ENCODE data around the gene STXBP6.

The STXBP6 gene

DNA sequence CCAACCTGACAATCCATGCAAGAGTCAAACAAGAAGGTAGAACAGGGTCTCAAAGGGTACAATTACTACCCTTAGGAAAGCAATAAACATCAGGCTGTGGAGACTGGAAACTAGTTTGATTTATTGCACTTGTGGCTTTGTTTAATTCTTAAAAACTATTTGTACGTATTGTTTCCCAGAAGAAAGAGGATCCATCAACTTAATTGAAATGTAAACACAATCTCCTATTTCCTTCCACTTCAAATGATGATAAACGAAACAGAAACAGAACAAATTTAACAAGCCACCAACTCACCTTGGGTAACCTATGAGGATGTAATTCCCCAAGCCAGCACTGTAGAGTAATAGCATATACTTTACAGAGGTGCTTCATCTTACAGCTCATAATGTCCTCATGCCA lies 8.0 kb downstream of the STXBP6 start (continued):
- no peak for TF ChIP-seq CREB5 (CRISPR knock-in tag; IDR thresholded peaks at IDR 0.05; ENCODE audit: low read depth)

DNA sequence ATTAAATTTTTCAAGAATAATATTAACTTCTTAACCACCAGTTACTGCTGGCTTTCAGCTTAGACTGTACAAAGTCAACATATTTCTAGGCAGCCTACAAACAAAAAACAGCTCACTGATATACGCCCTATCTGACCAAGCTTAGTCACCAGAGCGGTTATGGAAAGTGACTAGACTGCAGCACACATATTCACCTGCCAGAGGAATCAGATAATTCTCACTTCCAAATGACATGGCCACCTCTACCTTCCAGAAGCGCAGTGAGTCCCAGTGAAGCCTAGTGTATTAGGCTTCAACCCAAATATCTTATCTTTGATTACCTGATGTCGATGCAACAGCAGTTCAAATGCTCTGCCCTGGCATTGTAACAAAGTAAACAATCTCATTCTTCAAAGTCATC lies 8.5 kb downstream of the STXBP6 start:
- no peak for ATAC-seq
- TF ChIP-seq RARB (CRISPR knock-in tag; IDR thresholded peaks at IDR 0.05) (no peak), TSHZ2 (CRISPR knock-in tag; IDR thresholded peaks at IDR 0.05) (no peak), CREB5 (CRISPR knock-in tag; IDR thresholded peaks at IDR 0.05; ENCODE audit: low read depth) (no peak), ZFP30 (CRISPR knock-in tag; IDR thresholded peaks at IDR 0.05) (no peak), OSR1 (CRISPR knock-in tag; IDR thresholded peaks at IDR 0.05) (no peak), ZNF8 (CRISPR knock-in tag; IDR thresholded peaks at IDR 0.05) (no peak), CSDC2 (CRISPR knock-in tag; IDR thresholded peaks at IDR 0.05) (no peak), POU6F1 (CRISPR knock-in tag; IDR thresholded peaks at IDR 0.05; ENCODE audit: borderline replicate concordance, low read depth) (no peak), TCF4 (CRISPR knock-in tag; IDR thresholded peaks at IDR 0.05; ENCODE audit: borderline replicate concordance) (no peak), CSRNP3 (CRISPR knock-in tag; IDR thresholded peaks at IDR 0.05) (no peak), TOX (CRISPR knock-in tag; IDR thresholded peaks at IDR 0.05; ENCODE audit: borderline replicate concordance) (no peak), ZNF565 (CRISPR knock-in tag; conservative IDR thresholded peaks at IDR 0.05; ENCODE audit: low read depth) (no peak)

- TF ChIP-seq ZNF70 (CRISPR knock-in tag; IDR thresholded peaks at IDR 0.05) (no peak), POU6F1 (CRISPR knock-in tag; IDR thresholded peaks at IDR 0.05; ENCODE audit: borderline replicate concordance, low read depth) (no peak), ZFP30 (CRISPR knock-in tag; IDR thresholded peaks at IDR 0.05) (no peak), ZNF565 (CRISPR knock-in tag; conservative IDR thresholded peaks at IDR 0.05; ENCODE audit: low read depth) (no peak), ZNF8 (CRISPR knock-in tag; IDR thresholded peaks at IDR 0.05) (no peak), SNAI2 (CRISPR knock-in tag; IDR thresholded peaks at IDR 0.05) (no peak), TOX (CRISPR knock-in tag; IDR thresholded peaks at IDR 0.05; ENCODE audit: borderline replicate concordance) (no peak), ZC3H10 (CRISPR knock-in tag; IDR thresholded peaks at IDR 0.05) (no peak), ZFP3 (CRISPR knock-in tag; IDR thresholded peaks at IDR 0.05) (no peak), RARB (CRISPR knock-in tag; IDR thresholded peaks at IDR 0.05) (no peak), ESRRG (CRISPR knock-in tag; IDR thresholded peaks at IDR 0.05) (no peak), PPARA (CRISPR knock-in tag; IDR thresholded peaks at IDR 0.05; ENCODE audit: borderline replicate concordance) (no peak), GLIS3 (CRISPR knock-in tag; IDR thresholded peaks at IDR 0.05) (no peak), TCF4 (CRISPR knock-in tag; IDR thresholded peaks at IDR 0.05; ENCODE audit: borderline replicate concordance) (no peak), ARNTL (CRISPR knock-in tag; IDR thresholded peaks at IDR 0.05; ENCODE audit: borderline replicate concordance, low read depth) (no peak), ISL1 (CRISPR knock-in tag; IDR thresholded peaks at IDR 0.05) (no peak), CSDC2 (CRISPR knock-in tag; IDR thresholded peaks at IDR 0.05) (no peak)
- TF ChIP-seq, protein P1, sequence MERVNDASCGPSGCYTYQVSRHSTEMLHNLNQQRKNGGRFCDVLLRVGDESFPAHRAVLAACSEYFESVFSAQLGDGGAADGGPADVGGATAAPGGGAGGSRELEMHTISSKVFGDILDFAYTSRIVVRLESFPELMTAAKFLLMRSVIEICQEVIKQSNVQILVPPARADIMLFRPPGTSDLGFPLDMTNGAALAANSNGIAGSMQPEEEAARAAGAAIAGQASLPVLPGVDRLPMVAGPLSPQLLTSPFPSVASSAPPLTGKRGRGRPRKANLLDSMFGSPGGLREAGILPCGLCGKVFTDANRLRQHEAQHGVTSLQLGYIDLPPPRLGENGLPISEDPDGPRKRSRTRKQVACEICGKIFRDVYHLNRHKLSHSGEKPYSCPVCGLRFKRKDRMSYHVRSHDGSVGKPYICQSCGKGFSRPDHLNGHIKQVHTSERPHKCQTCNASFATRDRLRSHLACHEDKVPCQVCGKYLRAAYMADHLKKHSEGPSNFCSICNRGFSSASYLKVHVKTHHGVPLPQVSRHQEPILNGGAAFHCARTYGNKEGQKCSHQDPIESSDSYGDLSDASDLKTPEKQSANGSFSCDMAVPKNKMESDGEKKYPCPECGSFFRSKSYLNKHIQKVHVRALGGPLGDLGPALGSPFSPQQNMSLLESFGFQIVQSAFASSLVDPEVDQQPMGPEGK (CRISPR knock-in tag; IDR thresholded peaks at IDR 0.05; ENCODE audit: borderline replicate concordance): no peak
Observed at GRCh38 chr14:25039933-25040332, 10.0 kb downstream of the STXBP6 start.

More at GRCh38 chr14:25039933-25040332, 10.0 kb downstream of the STXBP6 start:
- no peak for ATAC-seq
